NCI-H2196 (cell line): Measurements from ENCODE around the gene RBM15B.
"Not testable (repeated sequence)": the region's sequence is repeated elsewhere in the genome, so short reads cannot be mapped to it uniquely, and the experiment has no call there.

Experiments used
- DNase-seq: peaks from one replicate; lab custom pipeline; 2025; ENCODE audit not compliant: unreplicated experiment; lab: John Stamatoyannopoulos, UW

RBM15B gene

DNA sequence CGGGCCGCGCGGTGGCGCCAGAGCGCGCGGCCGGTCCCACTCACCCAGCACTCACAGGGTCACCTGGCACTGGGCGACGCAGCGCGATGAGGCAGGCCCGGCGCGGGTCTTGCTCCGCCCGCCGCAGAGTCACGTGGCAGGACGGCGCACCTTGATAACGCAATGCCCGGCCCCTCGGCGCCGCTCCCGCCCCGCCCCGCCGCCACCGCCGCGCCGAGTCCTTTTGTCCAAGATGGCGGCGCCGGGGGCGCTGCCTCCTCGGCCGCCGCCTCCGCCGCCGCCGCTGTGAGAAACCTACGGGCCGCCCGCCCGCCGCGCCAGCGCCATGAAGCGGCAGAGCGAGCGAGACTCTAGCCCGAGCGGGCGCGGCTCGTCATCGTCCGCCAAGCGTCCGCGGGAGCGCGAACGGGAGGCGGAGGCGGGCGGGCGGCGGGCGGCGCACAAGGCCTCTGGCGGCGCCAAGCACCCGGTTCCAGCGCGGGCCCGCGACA is at the start of gene RBM15B:
RBM15B (plus strand) TSS at position 211 of the 491 bp plus-strand sequence; CDS start at position 326, 115 bp downstream.
- peak; percentile 88 for DNase-seq

GRCh38 chr3:51343918-51344687 is 47.0 kb upstream of the RBM15B start:
- no peak for DNase-seq

DNA sequence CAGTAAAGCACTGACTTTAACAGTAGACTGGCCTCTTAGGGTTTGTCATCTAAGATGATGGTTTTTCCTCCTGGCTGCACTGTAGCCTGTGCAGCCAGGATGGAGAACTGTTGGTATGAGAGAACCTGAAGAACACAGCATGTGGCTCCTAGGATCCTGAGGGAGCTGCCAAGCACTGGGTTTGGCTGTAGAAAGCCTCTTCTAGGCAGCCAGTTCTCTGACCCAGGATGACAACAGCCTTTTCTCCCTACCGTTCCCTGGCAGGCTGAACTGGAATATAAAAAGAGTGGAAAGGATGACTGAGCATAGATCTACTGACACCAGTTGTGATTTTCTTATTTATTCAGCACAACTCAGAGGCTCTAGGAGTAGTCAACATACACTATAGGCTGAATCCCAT is 40.3 kb upstream of the RBM15B start:
- DNase-seq = no peak

GRCh38 chr3:51353131-51353530 is 38.0 kb upstream of the RBM15B start:
- no peak for DNase-seq

DNA sequence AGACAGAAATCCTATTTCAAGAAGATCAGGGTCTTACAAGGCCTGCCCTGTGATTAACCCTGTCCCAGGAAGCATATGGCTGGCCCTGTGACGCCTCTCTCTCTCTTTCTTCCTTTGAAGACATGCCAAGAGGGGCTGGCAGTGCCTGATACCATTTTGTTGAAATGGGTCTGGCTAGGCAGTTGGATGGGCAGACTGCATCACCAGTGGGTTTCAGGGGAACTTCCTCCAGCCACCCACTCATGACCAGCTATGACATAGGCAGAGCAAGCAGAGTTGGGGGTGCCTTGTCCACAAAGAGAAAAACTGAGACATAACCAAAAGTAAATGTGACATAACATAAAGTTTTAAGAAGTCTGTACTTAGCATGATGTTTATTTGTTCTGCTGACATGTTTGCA is 37.4 kb upstream of the RBM15B start:
- DNase-seq = no peak

- no peak for DNase-seq
Measured at GRCh38 chr3:51354172-51354571, 36.9 kb upstream of the RBM15B start.

DNA sequence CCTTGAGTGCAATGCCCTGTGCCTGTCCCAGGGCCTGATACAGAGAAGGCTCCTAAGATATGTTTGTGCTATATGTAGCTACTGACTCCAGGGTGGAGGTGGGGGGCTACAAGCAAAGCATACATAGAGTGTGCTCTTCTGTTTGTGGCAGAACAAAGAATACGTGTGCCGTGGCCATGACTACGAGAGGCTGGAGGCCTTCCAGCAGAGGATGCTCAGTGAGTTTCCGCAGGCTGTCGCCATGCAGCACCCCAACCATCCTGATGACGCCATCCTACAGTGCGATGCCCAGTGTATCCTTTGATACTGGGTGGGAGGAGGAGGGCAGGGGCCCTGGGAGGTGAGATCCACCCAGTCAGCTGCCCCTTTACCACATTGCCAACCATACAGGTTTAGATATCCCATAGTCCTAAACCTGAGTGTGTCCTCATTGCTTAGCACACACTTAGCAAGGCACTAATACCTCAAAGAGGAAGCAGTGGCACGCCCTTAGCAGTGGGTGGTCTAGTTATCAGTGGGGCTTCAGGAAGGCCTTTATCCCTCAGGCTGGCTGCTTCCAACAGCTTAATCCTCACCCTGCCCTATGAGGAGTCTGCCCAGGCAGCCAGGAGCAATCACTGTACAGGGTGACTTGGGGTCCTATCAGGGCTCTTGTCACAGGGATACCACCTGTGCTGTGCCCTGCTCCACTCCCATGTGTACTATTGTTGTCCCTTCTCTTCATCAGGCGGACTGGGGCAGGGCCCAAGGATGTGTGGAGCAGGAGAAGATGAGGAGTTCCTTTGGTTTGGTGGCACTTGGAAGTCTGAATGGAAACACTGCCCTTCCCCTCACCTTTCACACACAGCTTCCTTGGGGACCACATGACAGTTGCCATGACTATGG is 36.1 kb upstream of the RBM15B start:
- DNase-seq = no peak

DNA sequence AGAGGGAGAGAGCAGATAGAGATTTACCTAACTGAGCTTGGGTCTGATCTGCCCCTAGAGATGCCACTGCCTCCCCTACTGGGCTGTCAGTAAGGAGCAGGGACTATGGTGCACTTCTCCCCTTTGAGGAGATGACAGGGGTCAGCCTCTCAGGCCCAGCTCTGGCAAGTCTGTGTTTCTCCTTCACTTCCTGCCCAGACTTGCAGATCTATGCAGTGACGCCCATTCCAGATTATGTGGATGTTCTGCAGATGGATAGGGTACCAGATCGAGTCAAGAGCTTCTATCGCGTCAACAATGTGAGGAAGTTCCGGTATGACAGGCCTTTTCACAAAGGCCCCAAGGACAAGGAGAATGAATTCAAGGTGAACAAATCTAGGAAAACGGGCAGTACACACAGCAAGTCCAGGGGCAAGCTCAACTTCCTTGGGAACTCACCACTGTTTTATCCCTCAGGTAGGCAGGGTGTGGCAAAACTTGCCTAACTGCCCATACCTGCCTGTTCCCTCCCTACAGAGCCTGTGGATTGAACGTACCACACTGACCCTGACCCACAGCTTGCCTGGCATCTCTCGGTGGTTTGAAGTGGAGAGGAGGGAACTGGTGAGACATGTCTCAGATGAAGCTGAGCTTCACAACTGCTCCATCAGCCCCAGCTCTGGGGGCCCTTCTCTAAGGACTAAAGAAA is 35.0 kb upstream of the RBM15B start:
- DNase-seq = no peak

- no peak for DNase-seq
Measured at GRCh38 chr3:51357856-51358255, 33.2 kb upstream of the RBM15B start.

- no peak for DNase-seq
Measured at GRCh38 chr3:51358981-51359380, 32.1 kb upstream of the RBM15B start.

- no peak for DNase-seq
Measured at GRCh38 chr3:51360806-51361205, 30.3 kb upstream of the RBM15B start.

DNA sequence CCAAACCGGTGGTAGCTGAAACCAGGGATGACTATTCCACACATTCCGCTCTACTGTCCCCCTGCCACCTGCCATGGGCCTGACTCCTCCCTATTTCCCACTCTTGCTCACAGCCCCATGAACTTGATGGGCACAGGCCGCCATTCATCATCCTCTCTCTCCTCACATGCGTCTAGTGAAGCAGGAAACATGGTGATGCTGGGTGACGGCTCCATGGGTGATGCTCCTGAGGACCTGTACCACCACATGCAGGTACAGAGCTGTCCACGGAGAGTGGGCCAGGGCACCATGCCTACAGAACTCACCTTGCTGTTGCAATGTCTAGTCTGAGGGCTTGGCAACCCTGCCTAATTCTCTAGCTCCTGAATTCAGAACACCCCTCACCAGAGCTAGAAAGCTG is 29.3 kb upstream of the RBM15B start:
- no peak for DNase-seq

- no peak for DNase-seq
Measured at GRCh38 chr3:51362476-51362875, 28.6 kb upstream of the RBM15B start.

- DNase-seq = not testable (repeated sequence)
Measured at GRCh38 chr3:51368276-51368675, 22.8 kb upstream of the RBM15B start.

- DNase-seq = peak; percentile 59
Measured at GRCh38 chr3:51371943-51372557, 19.0 kb upstream of the RBM15B start.

DNA sequence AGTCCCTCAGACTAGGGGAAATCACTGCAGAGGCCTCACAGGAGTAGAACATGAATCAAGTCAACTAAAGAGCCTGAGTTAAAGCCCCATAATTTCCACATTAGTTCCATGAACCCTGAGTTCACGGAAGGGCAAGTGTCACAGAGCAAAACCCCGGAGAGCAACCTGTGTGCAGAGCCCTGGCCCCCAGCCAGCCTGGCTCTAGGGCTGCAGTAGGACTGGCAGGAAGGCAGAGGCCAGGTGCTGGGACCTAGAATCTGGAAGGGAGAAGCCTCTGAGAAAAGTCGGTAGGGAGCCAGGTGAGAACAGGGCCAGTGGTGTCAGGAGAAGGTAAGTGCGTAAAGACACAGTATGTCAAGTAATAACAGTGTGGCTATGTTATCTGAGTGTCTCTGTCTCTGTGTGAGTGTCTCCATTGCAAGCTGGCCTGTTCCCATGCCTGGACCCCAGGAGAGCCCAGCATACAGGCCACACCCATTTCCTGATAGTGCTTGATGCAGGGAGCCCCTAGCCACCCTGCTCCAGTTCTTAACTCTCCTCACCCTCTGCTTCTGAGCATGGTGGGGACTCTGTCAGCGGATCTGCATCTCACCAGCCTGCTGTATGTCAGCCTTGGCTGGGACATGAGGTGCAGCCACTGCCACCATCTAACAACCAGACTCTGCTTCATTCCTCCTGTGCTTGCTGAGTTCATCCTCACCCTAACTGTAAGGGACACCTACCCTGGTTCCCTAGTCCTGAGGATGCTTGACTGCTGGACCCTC is 17.2 kb upstream of the RBM15B start:
- peak; percentile 5 for DNase-seq

DNA sequence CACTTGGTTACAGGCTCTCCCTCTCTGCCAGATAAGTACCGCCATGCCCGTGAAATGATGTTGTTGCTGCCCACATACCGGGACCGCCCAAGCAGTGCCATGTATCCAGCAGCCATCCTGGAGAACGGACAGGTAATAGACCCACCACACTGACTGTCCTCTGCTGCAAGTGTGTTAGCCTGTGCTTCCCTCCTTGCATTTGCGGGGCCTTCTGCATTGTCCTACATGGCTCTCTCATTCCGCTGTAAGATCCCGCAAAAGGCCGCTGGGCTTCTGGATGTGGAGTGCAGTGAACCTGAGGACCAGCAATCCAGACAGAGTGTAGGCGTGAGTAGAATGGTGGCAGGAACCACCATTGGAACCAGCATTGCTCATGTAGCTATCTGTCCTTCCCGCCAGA is 16.6 kb upstream of the RBM15B start:
- no peak for DNase-seq

GRCh38 chr3:51375136-51375535 is 15.9 kb upstream of the RBM15B start:
- no peak for DNase-seq

GRCh38 chr3:51375571-51375970 is 15.5 kb upstream of the RBM15B start:
- no peak for DNase-seq

DNA sequence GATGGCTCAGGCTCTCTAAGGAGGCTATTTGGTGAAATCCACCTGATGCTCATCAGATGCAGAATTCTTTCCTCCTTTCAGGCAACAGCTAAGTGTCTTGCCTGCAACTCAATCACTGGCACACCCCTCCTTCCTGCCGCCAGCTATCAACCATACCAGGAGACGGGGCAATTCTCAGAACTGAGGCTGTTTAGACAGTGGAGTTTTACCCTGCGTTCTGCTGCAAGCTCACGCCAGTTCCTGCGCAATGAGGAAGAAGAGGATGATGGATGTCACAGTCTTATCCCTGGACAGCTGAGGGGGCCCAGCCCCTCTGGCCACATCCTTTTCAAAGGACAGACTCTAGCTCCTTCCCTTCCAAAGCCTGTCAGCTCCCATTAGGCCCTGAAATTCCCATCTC is 13.0 kb upstream of the RBM15B start:
- no peak for DNase-seq
